SH-SY5Y (cell line): ENCODE measurements around the gene DOCK3.

Experiments used
- GATA2 ChIP-seq: IDR thresholded peaks from 2 replicates; pipeline ENCODE4 v1.6.1; 2011; ENCODE audit warnings: mild to moderate bottlenecking, low read depth, low read length
- GATA3 ChIP-seq: IDR thresholded peaks from 2 replicates; pipeline ENCODE4 v1.6.1; 2011; ENCODE audit warnings: low read depth, mild to moderate bottlenecking, low read length, moderate library complexity

DNA sequence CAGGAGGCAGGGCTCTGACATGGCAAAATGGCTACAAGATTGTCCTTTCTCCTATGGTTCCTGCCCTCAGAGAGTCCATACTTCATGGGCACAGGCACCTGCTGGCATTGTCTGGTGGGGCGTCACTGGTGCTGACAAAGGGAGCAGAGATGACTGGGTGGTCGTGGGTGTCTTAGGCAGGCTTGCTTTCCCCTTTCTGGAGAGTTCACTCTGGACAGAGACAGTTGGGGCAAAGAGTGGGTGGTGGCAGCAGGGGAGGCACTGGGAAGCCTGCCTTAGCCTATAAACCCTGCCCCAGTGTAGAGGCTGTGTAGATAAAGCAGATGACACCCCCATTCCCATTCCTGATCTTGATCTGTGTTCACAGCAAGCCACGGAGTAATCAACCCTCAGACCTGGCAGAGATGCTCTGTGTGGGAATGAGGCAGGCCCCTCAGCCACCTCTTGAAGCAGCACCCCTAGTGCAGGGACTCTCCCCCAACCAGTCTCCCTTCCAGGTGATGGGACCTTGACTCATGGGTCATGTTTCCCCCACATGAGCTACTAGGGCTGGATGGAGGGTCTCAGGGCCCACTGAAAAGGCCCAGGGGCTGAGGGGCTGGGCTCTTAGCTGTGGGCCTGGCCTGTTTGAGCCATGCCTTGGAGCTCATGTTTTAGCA is 20.7 kb upstream of the DOCK3 start:
- no peak for TF ChIP-seq GATA2
- no peak for TF ChIP-seq GATA3
